ENCODE results near the gene ATM. TPM values are rescaled to one million over a fixed set of nuclear protein-coding genes. Genes with fewer than 3 reads are reported as not detected.

ATM gene
- 100 to 1,000 TPM in 1 of 5 donors, 10 to 100 TPM in 4; 59.1 to 101 (median 83.5) TPM for polyA plus RNA-seq (ENCODE audit: insufficient read depth in 1 of 5, insufficient read length in 5 of 5, low replicate concordance in 1 of 5)
- long read RNA-seq, donor 1, partial matches to known transcripts: 0 of 1 reads
- long read RNA-seq, donor 1, other reads (novel, unspliced or antisense): 0 of 1 reads
- long read RNA-seq, donor 2: 0 reads
- long read RNA-seq, donor 3, partial matches to known transcripts: 9 of 9 reads
- long read RNA-seq, donor 3, other reads (novel, unspliced or antisense): 0 of 9 reads
- long read RNA-seq, donor 4: 0 reads
- long read RNA-seq, donor 5, partial matches to known transcripts: 0 of 1 reads
- long read RNA-seq, donor 5, other reads (novel, unspliced or antisense): 0 of 1 reads
- long read RNA-seq, donor 6: 0 reads
- long read RNA-seq, donor 7: 0 reads
- long read RNA-seq, donor 8: 0 reads

GRCh38 chr11:108222574-108223347 lies at the start of gene ATM, which contains the start of gene NPAT:
Gene ATM (plus strand): TSS chr11:108223067. CDS start chr11:108227625, 4,558 bp downstream.
Gene NPAT (minus strand): TSS chr11:108222638. CDS start chr11:108222536, 102 bp downstream.
- peak; percentile 99 for DNase-seq

DNA sequence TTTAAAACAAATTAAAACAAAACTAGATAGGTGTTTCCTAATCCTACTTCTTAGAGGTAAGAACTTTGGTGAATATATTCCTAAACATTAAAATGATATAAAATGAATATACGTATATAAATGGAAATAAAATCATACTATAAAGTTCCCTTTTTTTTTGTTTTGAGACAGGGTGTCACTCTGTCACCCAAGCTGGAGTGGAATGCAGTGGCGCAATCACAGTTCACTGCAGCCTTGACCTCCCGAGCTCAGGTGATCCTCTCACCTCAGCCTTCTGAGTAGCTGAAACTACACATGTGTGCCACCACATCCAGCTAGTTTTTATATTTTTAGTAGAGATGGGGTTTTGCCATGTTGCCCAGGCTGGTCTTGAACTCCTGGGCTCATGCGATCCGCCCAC lies 45.3 kb upstream of the ATM start:
- DNase-seq: no peak

DNA sequence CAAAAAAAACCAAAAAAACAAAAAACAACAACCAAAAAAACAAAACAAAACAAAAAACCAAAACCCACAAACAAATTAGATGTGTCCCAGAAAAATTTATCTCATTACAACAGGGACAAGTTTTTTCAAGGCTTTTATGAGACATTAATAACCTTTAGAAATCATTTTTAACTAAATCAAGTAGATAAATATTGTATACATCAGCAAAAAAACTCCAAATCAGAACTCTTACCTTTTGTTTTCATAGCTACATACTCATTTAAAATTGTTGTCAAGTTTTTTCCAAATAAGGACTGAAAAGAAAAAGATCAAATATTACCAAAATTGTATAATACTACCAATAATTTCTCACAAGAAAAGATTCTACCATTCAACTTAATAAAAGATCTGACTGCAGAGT lies 29.1 kb upstream of the ATM start:
- DNase-seq: no peak

- DNase-seq: no peak
Observed at GRCh38 chr11:108196901-108197300, 26.0 kb upstream of the ATM start.

DNA sequence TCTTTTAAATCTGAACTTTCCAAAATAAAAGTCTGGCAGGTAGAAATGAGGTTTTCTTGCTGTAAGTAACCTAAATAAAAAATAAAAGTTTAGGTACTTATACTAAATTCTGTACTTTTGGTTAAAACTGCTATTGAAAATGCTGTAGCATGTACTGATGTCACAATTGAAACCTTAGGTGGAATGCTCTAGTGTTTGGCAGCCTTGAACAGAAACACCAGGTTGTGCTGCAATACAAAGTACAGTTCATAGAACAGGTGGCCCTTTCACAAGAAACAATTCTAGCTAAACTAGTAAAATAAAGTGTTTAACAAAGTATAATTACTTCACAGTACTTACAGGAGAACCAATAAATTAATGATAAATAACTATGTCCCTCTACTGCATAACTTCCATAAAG lies 25.5 kb upstream of the ATM start:
- DNase-seq: no peak

DNA sequence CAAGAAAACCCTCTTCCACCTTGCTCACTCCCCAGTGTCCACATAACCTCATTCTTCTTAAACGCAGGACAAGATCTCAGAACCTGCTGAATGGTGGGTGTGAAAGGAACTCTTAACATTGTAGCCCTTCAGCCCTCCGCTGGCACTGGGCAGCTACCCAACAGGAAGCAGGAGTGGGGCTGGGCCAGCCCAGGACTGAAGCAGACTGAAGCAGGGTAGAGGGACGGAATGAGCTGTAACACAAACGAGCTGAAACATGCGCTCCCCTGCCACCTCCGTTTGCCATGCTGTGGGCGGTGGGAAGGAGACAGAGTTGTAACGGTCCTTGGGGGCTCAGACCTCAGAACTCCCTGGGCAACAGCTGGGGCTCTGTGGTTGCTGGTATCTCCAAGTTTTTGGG lies 24.0 kb upstream of the ATM start:
- DNase-seq: no peak

DNA sequence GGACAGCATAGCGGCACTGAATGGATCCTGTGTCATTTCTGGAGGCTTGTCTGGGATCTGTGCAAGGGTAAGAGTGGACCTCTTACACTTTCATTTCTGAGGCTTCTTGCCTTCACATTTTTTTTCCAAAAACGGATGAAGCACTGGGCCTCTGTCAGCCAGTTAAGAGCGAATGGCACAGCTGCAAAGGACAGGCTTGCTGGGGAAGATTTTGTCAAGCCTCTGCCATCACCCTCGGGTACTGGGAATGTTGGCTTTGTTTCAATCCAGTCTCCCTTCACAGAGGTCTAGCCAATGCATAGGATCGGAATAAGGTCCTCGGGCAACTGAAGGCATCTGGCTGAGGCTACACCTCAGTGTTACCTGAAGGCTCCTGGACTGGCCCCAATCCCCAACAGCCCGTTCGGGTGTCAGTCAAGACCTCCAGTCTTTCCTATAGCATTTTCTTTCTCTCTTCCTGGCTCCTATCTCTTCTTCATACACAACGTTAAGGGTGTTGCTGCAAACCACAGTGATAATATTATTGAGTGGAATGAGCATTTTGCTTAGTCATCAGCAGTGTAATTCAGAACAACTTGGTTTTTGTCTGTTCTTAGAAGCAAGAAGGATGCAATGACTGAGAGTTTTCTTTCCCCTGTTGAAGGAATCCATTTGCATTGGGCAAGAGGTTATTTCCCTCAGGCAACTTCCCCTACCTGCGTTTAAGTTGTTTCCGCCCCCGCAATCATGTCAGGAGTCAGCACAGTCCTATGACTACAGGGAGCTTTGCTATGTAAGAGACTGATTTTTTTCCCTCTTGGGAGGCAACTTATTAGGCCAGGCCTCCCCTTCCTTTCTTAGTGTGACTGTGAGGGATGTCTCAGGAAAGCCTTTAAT lies 23.2 kb upstream of the ATM start:
- no peak for DNase-seq

- DNase-seq: no peak
Observed at GRCh38 chr11:108203075-108203474, 19.8 kb upstream of the ATM start.

DNA sequence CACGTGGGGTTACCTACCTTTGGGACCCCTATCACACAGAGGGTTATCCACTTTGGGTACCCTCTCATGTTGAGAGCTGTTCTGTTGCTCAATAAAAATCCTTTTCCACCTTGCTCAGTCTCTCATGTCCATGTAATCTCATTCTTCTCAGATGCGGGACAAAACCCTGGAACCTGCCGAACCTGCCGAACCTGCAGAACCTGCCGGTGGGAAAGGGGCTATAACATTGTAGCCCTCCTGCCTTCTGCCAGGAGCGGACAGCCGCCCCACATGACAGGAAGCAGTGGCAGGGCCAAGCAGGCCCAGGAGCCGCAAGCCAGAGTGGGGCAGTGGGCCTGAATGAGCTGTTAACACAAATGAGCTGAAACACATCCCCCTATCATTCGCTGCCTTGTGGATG lies 18.5 kb upstream of the ATM start:
- DNase-seq: no peak

DNA sequence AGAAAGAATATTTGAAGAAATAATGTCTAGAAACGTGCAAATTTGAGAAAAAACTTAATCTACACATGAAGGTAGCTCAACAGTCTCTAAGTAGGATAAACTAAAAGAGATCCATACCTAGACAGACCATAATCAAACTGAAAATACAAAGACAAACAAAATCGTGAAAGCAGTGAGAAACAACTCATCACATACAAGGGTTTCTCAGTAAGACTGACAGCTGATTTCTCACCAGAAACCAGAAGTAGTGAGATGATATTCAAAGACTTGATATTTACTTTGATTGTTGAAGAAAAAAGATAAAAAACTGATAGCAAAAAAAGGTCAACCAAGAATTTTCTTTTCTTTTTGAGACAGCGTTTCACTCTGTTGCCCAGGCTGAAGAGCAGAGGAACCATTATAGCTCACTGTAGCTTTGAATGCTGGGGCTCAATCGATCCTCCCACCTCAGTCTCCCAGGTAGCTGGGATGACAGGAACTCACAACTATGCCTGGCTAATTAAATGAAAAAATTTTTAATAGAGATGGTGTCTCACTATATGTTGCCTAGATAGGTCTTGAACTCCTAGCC lies 17.9 kb upstream of the ATM start:
- DNase-seq: no peak

DNA sequence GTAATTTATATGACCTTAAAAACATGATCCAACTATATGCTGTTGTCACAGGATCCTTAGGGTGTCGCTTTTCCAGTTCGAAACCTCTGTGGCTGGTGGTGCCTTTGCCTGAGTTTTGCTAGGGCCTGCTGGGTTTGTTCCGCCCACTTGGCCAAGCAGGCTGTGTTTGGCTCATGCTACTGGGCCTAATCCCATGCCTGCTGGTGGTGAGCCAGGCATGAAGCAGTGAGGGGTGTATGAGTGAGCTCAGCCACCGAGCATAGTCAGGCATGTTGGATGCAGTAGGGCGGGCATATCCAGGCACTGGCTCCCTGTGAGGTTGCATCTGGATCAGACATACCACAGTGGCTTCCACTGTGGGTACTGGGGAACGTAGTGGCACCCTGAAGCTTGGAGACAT lies 16.7 kb upstream of the ATM start:
- no peak for DNase-seq

- no peak for DNase-seq
Observed at GRCh38 chr11:108206969-108207682, 15.7 kb upstream of the ATM start.

- DNase-seq: no peak
Observed at GRCh38 chr11:108207683-108208060, 15.2 kb upstream of the ATM start.

GRCh38 chr11:108210441-108210840 lies 12.4 kb upstream of the ATM start:
- no peak for DNase-seq

DNA sequence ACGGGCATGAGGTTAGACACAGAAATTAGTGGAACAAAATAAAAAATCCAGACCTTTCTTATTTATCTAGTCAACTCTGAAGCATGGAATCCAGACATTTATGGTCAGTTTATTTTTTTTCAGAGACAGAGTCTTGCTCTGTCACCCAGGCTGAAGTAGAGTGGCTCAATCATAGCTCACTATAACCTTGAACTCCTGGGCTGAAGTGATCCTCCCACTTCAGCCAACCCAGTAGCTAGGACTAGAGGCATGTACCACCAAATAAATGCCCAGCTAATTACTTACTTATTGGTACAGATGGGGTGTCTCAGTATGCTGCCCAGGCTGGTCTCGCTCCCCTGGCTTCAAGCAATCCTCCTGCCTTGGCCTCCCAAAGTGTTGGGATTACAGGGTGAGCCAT lies 9.1 kb upstream of the ATM start:
- no peak for DNase-seq

DNA sequence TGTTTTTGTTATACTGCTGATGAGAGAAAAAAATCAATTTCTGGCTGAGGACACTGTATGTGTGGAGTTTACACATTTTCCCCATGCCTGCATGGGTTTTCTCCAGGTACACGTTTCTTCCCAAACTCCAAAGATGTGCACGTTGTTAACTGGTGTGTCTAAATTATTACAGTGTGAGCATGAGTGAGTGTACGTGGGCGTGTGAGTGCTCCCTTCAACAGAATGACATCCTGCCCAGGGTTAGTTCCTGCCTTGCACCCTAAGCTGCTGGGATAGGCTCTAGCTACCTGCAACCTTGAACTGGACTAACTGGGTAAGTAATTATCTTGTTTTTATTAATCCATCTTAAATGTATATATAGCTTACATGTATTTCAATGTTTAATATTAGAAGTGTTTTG lies 5.9 kb upstream of the ATM start:
- DNase-seq: no peak

GRCh38 chr11:108218455-108218854 lies 4.4 kb upstream of the ATM start:
- DNase-seq: no peak

GRCh38 chr11:108218912-108219783 lies 3.7 kb upstream of the ATM start:
- no peak for DNase-seq

DNA sequence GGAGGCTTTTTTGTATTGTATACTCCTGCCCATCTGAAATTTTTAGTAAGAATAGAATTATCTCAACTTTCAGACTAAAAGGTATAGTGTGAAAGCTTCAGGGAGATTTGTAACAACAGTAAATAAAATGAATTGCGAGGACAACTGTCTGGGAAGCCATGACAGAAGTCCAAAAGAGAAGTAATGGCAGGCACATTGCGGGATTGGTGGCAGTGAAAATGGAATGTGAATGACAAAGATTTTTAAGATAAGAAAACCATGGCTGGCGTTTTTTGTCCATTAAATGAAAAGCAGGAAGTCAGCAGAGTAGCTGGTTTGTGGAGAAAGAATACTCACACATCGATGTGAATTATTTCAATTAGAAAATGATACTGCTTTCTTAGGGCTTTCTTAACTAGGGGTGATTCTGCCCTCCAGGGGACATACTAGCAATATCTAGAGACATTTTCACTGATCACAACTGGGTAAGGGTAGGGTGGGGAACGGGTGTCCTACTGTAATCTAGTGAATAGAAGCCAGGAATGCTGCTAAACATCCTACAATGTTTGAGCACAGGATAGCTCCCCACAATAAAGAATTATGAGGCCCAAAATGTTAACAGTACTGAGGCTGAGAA lies 2.0 kb upstream of the ATM start:
- DNase-seq: no peak

DNA sequence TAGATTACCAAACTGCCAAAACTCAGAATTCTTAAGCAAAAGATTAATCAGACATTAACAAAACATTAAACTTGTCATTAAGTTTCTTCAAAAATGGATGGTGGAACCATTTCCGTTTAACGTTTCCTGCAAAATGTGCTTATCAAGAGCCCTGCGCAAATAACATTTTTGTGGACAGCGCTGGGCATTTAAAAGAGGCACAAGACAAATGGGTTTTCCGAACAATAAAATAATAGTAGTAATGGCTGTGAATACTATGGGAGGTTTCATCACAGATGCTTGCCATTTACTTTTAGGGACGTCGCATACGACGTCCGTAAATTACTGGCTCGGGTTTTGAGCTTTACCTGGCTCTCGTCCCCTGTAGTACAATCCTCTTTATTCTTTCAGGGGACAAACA lies 1.5 kb upstream of the ATM start:
- DNase-seq: peak; percentile 20 to 35
